HepG2 (cell line): ENCODE results near the gene CCT8. TPM values are rescaled to one million over a fixed set of nuclear protein-coding genes. Genes with fewer than 3 reads are reported as not detected.

ENCODE experiments used
- CTCF ChIP-seq: sonication (generic); formaldehyde crosslinking; IDR thresholded peaks from 2 replicates; pipeline ENCODE4 v1.5.0; 2020; ENCODE audit warnings: mild to moderate bottlenecking, missing genetic modification reagents, moderate library complexity
- FOXO1 ChIP-seq: sonication (generic); formaldehyde crosslinking; IDR thresholded peaks from 2 replicates; pipeline ENCODE4 v1.4.0; 2020; ENCODE audit warnings: missing genetic modification reagents
- HMG20B ChIP-seq: conservative IDR thresholded peaks from 2 replicates; pipeline ENCODE4 v1.6.1; 2016; ENCODE audit warnings: missing genetic modification reagents, missing compliant biosample characterization
- HOXD1 ChIP-seq: sonication (generic); formaldehyde crosslinking; IDR thresholded peaks from 2 replicates; pipeline ENCODE4 v1.5.0; 2020; ENCODE audit warnings: missing genetic modification reagents
- KLF16 ChIP-seq, 2 experiments: sonication (generic) in 1 of 2; formaldehyde crosslinking in 1 of 2; IDR thresholded peaks; 2 replicates each; pipeline versions ENCODE4 v1.6.1 to v1.8.0; 2016 to 2023; ENCODE audit warnings: missing genetic modification reagents in 2 of 2, missing compliant biosample characterization in 1 of 2
- MLLT10 ChIP-seq: sonication (generic); formaldehyde crosslinking; IDR thresholded peaks from 2 replicates; pipeline ENCODE4 v1.4.0; 2020; ENCODE audit warnings: missing genetic modification reagents
- NKX3-1 ChIP-seq: sonication (generic); formaldehyde crosslinking; IDR thresholded peaks from 2 replicates; pipeline ENCODE4 v1.5.0; 2020; ENCODE audit warnings: missing genetic modification reagents
- ZBTB21 ChIP-seq: sonication (generic); formaldehyde crosslinking; IDR thresholded peaks from 2 replicates; pipeline ENCODE4 v1.4.0; 2020; ENCODE audit warnings: missing genetic modification reagents
- ZNF143 ChIP-seq: sonication (generic); formaldehyde crosslinking; IDR thresholded peaks from 2 replicates; pipeline ENCODE4 v1.4.0; 2020; ENCODE audit warnings: missing genetic modification reagents
- ZNF414 ChIP-seq: sonication (generic); formaldehyde crosslinking; IDR thresholded peaks from 2 replicates; pipeline ENCODE4 v1.5.0; 2020; ENCODE audit warnings: missing genetic modification reagents
- ZNF446 ChIP-seq: sonication (generic); formaldehyde crosslinking; IDR thresholded peaks from 2 replicates; pipeline ENCODE4 v1.5.0; 2020; ENCODE audit warnings: mild to moderate bottlenecking, missing genetic modification reagents
- ZNF501 ChIP-seq: sonication (generic); formaldehyde crosslinking; IDR thresholded peaks from 2 replicates; pipeline ENCODE4 v1.5.1; 2020; ENCODE audit warnings: mild to moderate bottlenecking, moderate library complexity, missing genetic modification reagents
- ZNF616 ChIP-seq: sonication (generic); formaldehyde crosslinking; IDR thresholded peaks from 2 replicates; pipeline ENCODE4 v1.5.0; 2020; ENCODE audit warnings: low read depth, mild to moderate bottlenecking, missing genetic modification reagents
- ZNF670 ChIP-seq: sonication (generic); formaldehyde crosslinking; IDR thresholded peaks from 2 replicates; pipeline ENCODE4 v1.8.0; 2022; ENCODE audit warnings: mild to moderate bottlenecking, missing genetic modification reagents, borderline replicate concordance
- ZNF775 ChIP-seq: sonication (generic); formaldehyde crosslinking; IDR thresholded peaks from 2 replicates; pipeline ENCODE4 v1.4.0; 2020; ENCODE audit warnings: missing genetic modification reagents, mild to moderate bottlenecking, moderate library complexity, borderline replicate concordance
- ZNF784 ChIP-seq: sonication (generic); formaldehyde crosslinking; IDR thresholded peaks from 2 replicates; pipeline ENCODE4 v1.5.1; 2020; ENCODE audit warnings: missing genetic modification reagents, mild to moderate bottlenecking, borderline replicate concordance
- ZSCAN12 ChIP-seq: sonication (generic); formaldehyde crosslinking; IDR thresholded peaks from 2 replicates; pipeline ENCODE4 v1.9.0; 2021; ENCODE audit warnings: mild to moderate bottlenecking, missing genetic modification reagents
- polyA plus RNA-seq, 8 experiments: library from polyadenylated mRNA; depleted of rRNA in 3 of 8; stranded (reverse) in 7 of 8; unstranded in 1 of 8; fragments of >200 nt; fragmentation: Illumina TruSeq in 4 of 8; extraction: Trizol in 4 of 8; gene quantifications; 2 replicates each; pipeline versions ENCODE4 v1.2.1 to v1.2.3, GENCODE V29; 2011 to 2016; ENCODE audit warnings: low read depth in 4 of 8, missing spikeins in 1 of 8, mixed read lengths in 1 of 8; ENCODE audit not compliant: insufficient read depth in 1 of 8
- total RNA-seq, 5 experiments: library from RNA; depleted of rRNA; stranded (reverse); fragments of >200 nt; fragmentation: Illumina TruSeq; extraction: Trizol; gene quantifications; 2 replicates each; pipeline ENCODE4 v1.2.3, GENCODE V29; 2016; ENCODE audit warnings: low read depth in 1 of 5
- TF ChIP-seq, protein P1 (sequence below): sonication (generic); formaldehyde crosslinking; IDR thresholded peaks from 2 replicates; pipeline ENCODE4 v1.5.1; 2020; ENCODE audit warnings: missing genetic modification reagents, mild to moderate bottlenecking, borderline replicate concordance
- TF ChIP-seq, protein P2 (sequence below): sonication (generic); formaldehyde crosslinking; IDR thresholded peaks from 2 replicates; pipeline ENCODE4 v1.9.0; 2022; ENCODE audit warnings: missing genetic modification reagents, mild to moderate bottlenecking, borderline replicate concordance
- TF ChIP-seq, protein P3 (sequence below): sonication (generic); formaldehyde crosslinking; IDR thresholded peaks from 2 replicates; pipeline ENCODE4 v1.8.0; 2022; ENCODE audit warnings: mild to moderate bottlenecking, missing genetic modification reagents

Gene CCT8
- total and polyA plus RNA-seq, 2 of the 13 experiments (the other 11 are each of a cell fraction or from before 2014, with no cell fraction given) = 127 to 325 TPM

- TF ChIP-seq, protein P1, sequence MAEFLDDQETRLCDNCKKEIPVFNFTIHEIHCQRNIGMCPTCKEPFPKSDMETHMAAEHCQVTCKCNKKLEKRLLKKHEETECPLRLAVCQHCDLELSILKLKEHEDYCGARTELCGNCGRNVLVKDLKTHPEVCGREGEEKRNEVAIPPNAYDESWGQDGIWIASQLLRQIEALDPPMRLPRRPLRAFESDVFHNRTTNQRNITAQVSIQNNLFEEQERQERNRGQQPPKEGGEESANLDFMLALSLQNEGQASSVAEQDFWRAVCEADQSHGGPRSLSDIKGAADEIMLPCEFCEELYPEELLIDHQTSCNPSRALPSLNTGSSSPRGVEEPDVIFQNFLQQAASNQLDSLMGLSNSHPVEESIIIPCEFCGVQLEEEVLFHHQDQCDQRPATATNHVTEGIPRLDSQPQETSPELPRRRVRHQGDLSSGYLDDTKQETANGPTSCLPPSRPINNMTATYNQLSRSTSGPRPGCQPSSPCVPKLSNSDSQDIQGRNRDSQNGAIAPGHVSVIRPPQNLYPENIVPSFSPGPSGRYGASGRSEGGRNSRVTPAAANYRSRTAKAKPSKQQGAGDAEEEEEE (CRISPR knock-in tag) = no peak
- peak; percentile 99 for TF ChIP-seq ZNF501 (CRISPR knock-in tag)
- TF ChIP-seq HMG20B (CRISPR knock-in tag) = no peak
- TF ChIP-seq ZNF446 (CRISPR knock-in tag) = no peak
- TF ChIP-seq NKX3-1 (CRISPR knock-in tag) = peak; percentile 72; the same call in 1 of the 2 replicates
- TF ChIP-seq ZSCAN12 (CRISPR knock-in tag) = 0 out of 2 replicates have a peak, but pooled peaks have one; percentile 74
- TF ChIP-seq, protein P2, sequence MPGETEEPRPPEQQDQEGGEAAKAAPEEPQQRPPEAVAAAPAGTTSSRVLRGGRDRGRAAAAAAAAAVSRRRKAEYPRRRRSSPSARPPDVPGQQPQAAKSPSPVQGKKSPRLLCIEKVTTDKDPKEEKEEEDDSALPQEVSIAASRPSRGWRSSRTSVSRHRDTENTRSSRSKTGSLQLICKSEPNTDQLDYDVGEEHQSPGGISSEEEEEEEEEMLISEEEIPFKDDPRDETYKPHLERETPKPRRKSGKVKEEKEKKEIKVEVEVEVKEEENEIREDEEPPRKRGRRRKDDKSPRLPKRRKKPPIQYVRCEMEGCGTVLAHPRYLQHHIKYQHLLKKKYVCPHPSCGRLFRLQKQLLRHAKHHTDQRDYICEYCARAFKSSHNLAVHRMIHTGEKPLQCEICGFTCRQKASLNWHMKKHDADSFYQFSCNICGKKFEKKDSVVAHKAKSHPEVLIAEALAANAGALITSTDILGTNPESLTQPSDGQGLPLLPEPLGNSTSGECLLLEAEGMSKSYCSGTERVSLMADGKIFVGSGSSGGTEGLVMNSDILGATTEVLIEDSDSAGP (CRISPR knock-in tag) = peak; percentile 88; the same call in 1 of the 2 replicates
- TF ChIP-seq HOXD1 (CRISPR knock-in tag) = 0 out of 2 replicates have a peak, but pooled peaks have one; percentile 19
- TF ChIP-seq ZNF775 (CRISPR knock-in tag) = 0 out of 2 replicates have a peak, but pooled peaks have one; percentile 32
- TF ChIP-seq ZBTB21 = no peak
- TF ChIP-seq MLLT10 (CRISPR knock-in tag) = peak; percentile 57; the same call in 1 of the 2 replicates
- no peak for TF ChIP-seq ZNF670 (CRISPR knock-in tag)
- peak; percentile 11; the same call in 1 of the 2 replicates for TF ChIP-seq CTCF (CRISPR knock-in tag)
- TF ChIP-seq FOXO1 (CRISPR knock-in tag) = peak; percentile 64; the same call in 1 of the 2 replicates
- TF ChIP-seq ZNF784 (CRISPR knock-in tag) = peak; percentile 35; the same call in 1 of the 2 replicates
- TF ChIP-seq ZNF616 (CRISPR knock-in tag) = 0 out of 2 replicates have a peak, but pooled peaks have one; percentile 28
- peak; percentile 96 for TF ChIP-seq ZNF143 (CRISPR knock-in tag)
- TF ChIP-seq, protein P3, sequence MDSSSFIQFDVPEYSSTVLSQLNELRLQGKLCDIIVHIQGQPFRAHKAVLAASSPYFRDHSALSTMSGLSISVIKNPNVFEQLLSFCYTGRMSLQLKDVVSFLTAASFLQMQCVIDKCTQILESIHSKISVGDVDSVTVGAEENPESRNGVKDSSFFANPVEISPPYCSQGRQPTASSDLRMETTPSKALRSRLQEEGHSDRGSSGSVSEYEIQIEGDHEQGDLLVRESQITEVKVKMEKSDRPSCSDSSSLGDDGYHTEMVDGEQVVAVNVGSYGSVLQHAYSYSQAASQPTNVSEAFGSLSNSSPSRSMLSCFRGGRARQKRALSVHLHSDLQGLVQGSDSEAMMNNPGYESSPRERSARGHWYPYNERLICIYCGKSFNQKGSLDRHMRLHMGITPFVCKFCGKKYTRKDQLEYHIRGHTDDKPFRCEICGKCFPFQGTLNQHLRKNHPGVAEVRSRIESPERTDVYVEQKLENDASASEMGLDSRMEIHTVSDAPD (CRISPR knock-in tag) = no peak; the same call in 1 of the 2 replicates
- peak; percentile 65; the same call in 1 of the 2 replicates for TF ChIP-seq ZNF414
- TF ChIP-seq KLF16 (CRISPR knock-in tag; IDR thresholded peaks at IDR 0.05) = peak in 1 of 2 experiments; percentile 92; a peak in 2 of 4 replicates
Measured at GRCh38 chr21:29073222-29074006, at the start of gene CCT8 (continued).
